Erythroblast (primary cell): ENCODE data around the gene BRF1.

Experiments
- GATA1 ChIP-seq: IDR thresholded peaks from 2 replicates; pipeline ENCODE4 v1.6.1; 2011; ENCODE audit warnings: low read depth, mild to moderate bottlenecking, control low read depth, low read length, moderate library complexity
- POLR2A ChIP-seq: IDR thresholded peaks from 2 replicates; pipeline ENCODE4 v1.6.1; 2011; ENCODE audit warnings: mild to moderate bottlenecking, low read length

- no peak for TF ChIP-seq POLR2A
- no peak for TF ChIP-seq GATA1
Observed at GRCh38 chr14:105171004-105171673, 129.7 kb downstream of the BRF1 start.
